HEK293T (cell line): ENCODE results near the gene TARBP2.

Experiments
- CTCF ChIA-PET: fragments of 350-600 bp; formaldehyde crosslinking; extraction: SDS; loops from one replicate; lab custom pipeline; 2021; ENCODE audit warnings: antibody characterized with exemption, inconsistent platforms; lab: Yijun Ruan, JAX
- POLR2A ChIA-PET: fragments of 350-600 bp; formaldehyde crosslinking; extraction: SDS; loops from one replicate; lab custom pipeline; 2020; ENCODE audit warnings: antibody characterized with exemption, inconsistent platforms; lab: Yijun Ruan, JAX
- DNase-seq: peaks from one replicate; pipeline ENCODE4 v3.0.0; 2012; ENCODE audit warnings: mixed read lengths; ENCODE audit errors: extremely low spot score
- ARNT ChIP-seq: fragments of 450-650 bp; IDR thresholded peaks from 2 replicates; pipeline ENCODE4 v1.6.1; 2017; ENCODE audit warnings: mild to moderate bottlenecking
- BHLHE40 ChIP-seq: fragments of 450-650 bp; IDR thresholded peaks from 2 replicates; pipeline ENCODE4 v1.6.1; 2016; ENCODE audit warnings: mild to moderate bottlenecking, moderate library complexity, borderline replicate concordance
- CTBP1 ChIP-seq: fragments of 450-650 bp; IDR thresholded peaks from 2 replicates; pipeline ENCODE4 v1.6.1; 2016; ENCODE audit warnings: borderline replicate concordance
- ELF4 ChIP-seq: fragments of 450-650 bp; IDR thresholded peaks from 2 replicates; pipeline ENCODE4 v1.6.1; 2017; ENCODE audit warnings: antibody characterized with exemption
- FOXA1 ChIP-seq: fragments of 450-650 bp; IDR thresholded peaks from 2 replicates; pipeline ENCODE4 v1.6.1; 2016; ENCODE audit warnings: mild to moderate bottlenecking
- FOXK2 ChIP-seq: fragments of 450-650 bp; IDR thresholded peaks from 2 replicates; pipeline ENCODE4 v1.6.1; 2016; ENCODE audit warnings: mild to moderate bottlenecking
- FOXM1 ChIP-seq: fragments of 450-650 bp; IDR thresholded peaks from 2 replicates; pipeline ENCODE4 v1.6.1; 2017; ENCODE audit warnings: mild to moderate bottlenecking, borderline replicate concordance
- HDGF ChIP-seq: fragments of 450-650 bp; IDR thresholded peaks from 2 replicates; pipeline ENCODE4 v1.6.1; 2017; ENCODE audit warnings: antibody characterized with exemption, borderline replicate concordance
- L3MBTL2 ChIP-seq: fragments of 450-650 bp; conservative IDR thresholded peaks from 2 replicates; pipeline ENCODE4 v1.6.1; 2016; ENCODE audit warnings: mild to moderate bottlenecking
- LEF1 ChIP-seq: fragments of 450-650 bp; IDR thresholded peaks from 2 replicates; pipeline ENCODE4 v1.6.1; 2017; ENCODE audit warnings: mild to moderate bottlenecking, borderline replicate concordance
- NFRKB ChIP-seq: fragments of 450-650 bp; IDR thresholded peaks from 2 replicates; pipeline ENCODE4 v1.6.1; 2016; ENCODE audit warnings: mild to moderate bottlenecking, moderate library complexity
- SP1 ChIP-seq: fragments of 450-650 bp; IDR thresholded peaks from 2 replicates; pipeline ENCODE4 v1.6.1; 2017
- SUZ12 ChIP-seq: fragments of 450-650 bp; IDR thresholded peaks from 2 replicates; pipeline ENCODE4 v1.6.1; 2016; ENCODE audit warnings: mild to moderate bottlenecking
- TARDBP ChIP-seq: fragments of 450-650 bp; IDR thresholded peaks from 2 replicates; pipeline ENCODE4 v1.6.1; 2016
- ZNF384 ChIP-seq: fragments of 450-650 bp; IDR thresholded peaks from 2 replicates; pipeline ENCODE4 v1.6.1; 2016
- TF ChIP-seq, protein P1 (sequence below): fragments of 450-650 bp; IDR thresholded peaks from 2 replicates; pipeline ENCODE4 v1.6.1; 2016

Gene TARBP2

DNA sequence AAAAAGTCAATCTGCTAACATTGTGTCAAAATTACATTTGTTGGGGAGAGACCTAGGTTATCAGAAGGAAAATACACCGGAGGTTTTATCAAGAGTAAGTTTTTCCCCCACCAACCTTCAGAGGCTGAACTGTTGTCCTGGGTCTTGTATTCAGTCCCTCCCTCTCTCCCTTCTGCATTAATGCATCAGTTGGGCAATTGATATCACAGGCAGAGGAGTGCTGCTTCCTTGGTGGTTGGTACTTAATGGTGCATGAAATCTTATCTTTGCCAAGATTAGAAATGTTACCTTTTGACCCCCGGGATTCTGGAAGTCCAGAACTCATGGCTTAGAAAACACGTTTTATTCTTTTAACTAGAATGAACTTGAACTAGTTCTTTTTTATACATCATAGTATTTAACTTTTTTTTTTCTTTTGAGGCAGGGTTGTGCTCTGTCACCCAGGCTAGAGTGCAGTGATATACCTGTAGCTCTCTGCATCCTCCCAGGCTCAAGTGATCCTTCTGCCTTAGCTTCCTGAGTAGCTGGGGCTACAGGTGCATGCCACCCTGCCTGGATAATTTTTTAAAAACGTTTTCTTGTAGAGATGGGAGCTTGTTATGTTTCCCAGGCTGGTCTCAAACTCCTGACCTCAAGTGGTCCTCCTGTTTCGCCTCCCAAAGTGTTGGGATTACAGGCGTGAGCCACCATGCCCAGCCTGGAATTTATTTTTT, 44.3 kb upstream of the TARBP2 start:
- ChIA-PET CTCF (no interaction called here), POLR2A (interaction anchor here (2.2 kb wide), 1 partner anchor 17 kb away, joined by 9 read pairs; no protein-coding TSS in a partner anchor)
- TF ChIP-seq ARNT (no peak), SP1 (no peak), SUZ12 (no peak), CTBP1 (no peak), FOXM1 (no peak), FOXA1 (no peak), L3MBTL2 (no peak), NFRKB (no peak), ZNF384 (no peak), BHLHE40 (no peak), HDGF (no peak), ELF4 (no peak), TARDBP (no peak), LEF1 (no peak)
- TF ChIP-seq, protein P1, sequence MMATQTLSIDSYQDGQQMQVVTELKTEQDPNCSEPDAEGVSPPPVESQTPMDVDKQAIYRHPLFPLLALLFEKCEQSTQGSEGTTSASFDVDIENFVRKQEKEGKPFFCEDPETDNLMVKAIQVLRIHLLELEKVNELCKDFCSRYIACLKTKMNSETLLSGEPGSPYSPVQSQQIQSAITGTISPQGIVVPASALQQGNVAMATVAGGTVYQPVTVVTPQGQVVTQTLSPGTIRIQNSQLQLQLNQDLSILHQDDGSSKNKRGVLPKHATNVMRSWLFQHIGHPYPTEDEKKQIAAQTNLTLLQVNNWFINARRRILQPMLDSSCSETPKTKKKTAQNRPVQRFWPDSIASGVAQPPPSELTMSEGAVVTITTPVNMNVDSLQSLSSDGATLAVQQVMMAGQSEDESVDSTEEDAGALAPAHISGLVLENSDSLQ: no peak
- DNase-seq: no peak

DNA sequence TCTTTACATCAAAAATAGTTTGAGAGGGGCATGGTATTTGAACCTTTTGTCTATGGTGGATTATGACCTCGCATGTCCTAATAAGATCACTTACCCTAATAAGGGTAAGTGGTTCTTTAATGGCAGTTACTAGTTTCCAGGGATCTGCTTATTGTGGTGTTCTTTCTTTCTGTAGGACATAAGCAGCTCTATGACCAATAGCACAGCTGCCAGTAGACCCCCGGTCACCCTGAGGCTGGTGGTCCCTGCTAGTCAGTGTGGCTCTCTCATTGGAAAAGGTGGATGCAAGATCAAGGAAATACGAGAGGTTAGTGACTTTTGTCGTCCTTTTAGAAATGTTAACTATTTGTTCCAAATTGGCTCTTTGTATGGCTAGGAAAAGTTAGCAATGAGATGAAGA, 42.0 kb upstream of the TARBP2 start:
- TF ChIP-seq TARDBP (no peak), FOXM1 (no peak), FOXK2 (no peak), BHLHE40 (no peak), CTBP1 (no peak), ZNF384 (no peak), ELF4 (no peak), ARNT (no peak), LEF1 (no peak), HDGF (no peak), L3MBTL2 (no peak), SP1 (no peak), FOXA1 (no peak), SUZ12 (no peak), NFRKB (no peak)
- TF ChIP-seq, protein P1: no peak
- DNase-seq: no peak
- POLR2A ChIA-PET: interaction anchor here (1.9 to 2.2 kb wide), 2 partner anchors 15 to 35 kb away, joined by 4 to 9 read pairs; no protein-coding TSS in a partner anchor
- CTCF ChIA-PET: no interaction called here

DNA sequence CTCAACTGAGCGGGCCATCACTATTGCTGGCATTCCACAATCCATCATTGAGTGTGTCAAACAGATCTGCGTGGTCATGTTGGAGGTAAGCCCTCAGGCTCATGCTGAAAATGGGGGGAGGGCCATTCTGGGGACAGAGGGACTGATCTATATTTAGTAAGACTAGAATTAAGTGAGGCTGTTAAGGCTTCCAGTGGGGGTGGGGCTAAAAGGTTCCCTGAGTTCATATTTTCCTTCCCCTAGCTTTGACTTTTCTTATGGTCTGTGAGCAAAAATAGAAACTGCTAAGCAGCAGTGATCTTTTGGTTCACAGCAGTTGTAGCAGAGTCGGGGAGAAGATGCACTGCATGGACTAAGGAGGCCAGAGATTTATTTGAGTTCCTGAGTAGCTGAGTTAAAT, 40.0 kb upstream of the TARBP2 start:
- TF ChIP-seq LEF1: no peak
- no peak for TF ChIP-seq FOXA1
- no peak for TF ChIP-seq SUZ12
- no peak for TF ChIP-seq BHLHE40
- TF ChIP-seq, protein P1: no peak
- TF ChIP-seq TARDBP: no peak
- no peak for TF ChIP-seq HDGF
- CTCF ChIA-PET: no interaction called here
- POLR2A ChIA-PET: no interaction called here
- no peak for DNase-seq

DNA sequence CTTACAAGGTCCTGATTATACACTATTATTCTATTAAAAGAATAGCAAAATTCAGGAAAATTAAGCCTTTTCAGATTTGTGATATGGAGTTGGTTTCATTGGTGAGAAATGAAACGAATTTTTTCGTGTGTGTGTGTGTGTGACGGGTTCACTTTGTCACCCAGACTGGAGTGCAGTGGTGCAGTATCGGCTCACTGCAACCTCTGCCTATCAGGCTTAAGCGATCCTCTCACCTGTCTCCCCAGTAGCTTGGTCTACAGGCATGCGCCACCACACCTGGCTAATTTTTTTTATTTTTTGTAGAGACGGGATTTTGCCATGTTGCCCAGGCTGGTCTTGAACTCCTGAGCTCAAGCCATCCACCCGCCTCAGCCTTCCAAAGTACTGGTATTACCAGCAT, 39.5 kb upstream of the TARBP2 start:
- POLR2A ChIA-PET: interaction anchor here (1.0 kb wide), 1 partner anchor 39 kb away, joined by 4 read pairs; the partner anchor contains the start of gene TARBP2
- CTCF ChIA-PET: no interaction called here
- no peak for DNase-seq
- no peak for TF ChIP-seq FOXM1
- TF ChIP-seq FOXA1: no peak
- TF ChIP-seq NFRKB: no peak
- no peak for TF ChIP-seq L3MBTL2
- TF ChIP-seq, protein P1: no peak
- TF ChIP-seq TARDBP: no peak
- TF ChIP-seq ELF4: no peak
- TF ChIP-seq FOXK2: no peak

DNA sequence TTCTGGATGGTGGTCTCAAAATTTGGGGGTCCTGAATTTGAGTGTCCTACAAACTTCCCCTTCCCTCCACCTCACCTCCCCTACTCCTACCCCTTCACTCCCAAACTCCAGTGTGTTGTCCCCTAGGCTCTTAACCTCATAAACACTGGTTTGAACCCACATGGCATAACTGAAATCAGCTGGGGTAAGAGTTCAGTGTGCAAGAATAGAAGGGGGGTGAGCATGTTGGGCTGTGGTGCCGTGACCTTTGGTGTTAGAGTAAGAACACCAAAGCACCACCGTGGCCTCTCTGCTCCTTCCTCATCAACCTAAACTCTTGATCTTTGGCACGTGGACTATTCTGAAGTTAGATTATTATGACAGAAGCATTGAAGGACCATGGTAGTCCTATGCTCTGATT, 38.1 kb upstream of the TARBP2 start:
- TF ChIP-seq ELF4 (no peak), CTBP1 (no peak), BHLHE40 (no peak), SUZ12 (no peak)
- no peak for DNase-seq
- ChIA-PET POLR2A (no interaction called here), CTCF (no interaction called here)

DNA sequence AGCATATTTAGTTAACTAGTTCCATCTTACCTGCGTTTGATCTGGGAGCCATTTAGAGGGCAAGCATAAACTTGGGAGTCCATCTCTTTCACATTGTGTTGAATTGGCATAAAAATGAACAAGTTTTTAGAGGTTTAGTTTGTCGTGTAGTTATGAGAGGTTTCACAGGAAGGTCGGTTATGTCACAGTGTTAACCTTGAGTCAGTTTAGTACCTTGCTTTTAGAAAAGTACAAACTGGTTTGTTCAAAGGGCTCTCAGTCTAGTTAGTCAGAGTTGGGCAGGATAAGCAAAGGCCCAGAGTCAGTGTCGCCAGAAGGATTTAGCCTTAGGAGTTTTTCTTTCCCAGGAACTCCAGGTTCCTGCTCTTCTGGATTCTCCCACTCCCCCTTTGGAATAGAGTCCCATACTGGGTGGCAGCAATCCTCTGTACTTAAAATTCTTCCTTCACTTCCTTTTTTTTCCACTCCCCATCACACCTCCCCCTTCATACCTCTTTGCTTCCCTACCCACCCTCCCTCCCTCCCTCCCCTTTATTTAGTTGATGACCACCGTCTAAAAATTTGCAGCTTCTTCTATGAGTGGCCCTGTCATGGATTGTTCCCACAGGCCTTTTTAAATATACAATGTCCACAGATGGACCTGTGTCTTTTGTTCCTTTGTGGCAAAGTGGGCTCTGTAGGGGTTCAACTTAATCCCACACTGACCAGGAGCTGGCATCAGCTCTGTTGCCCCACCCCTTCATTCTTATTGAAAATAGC, 37.1 kb upstream of the TARBP2 start:
- CTCF ChIA-PET: no interaction called here

More for the DNA sequence above, 37.1 kb upstream of the TARBP2 start:
- POLR2A ChIA-PET: interaction anchor here (0.8 to 1.6 kb wide), 2 partner anchors 9 kb away, joined by 3 to 5 read pairs; no protein-coding TSS in a partner anchor
- no peak for TF ChIP-seq LEF1
- no peak for TF ChIP-seq ELF4
- no peak for TF ChIP-seq L3MBTL2
- TF ChIP-seq, protein P1: no peak
- TF ChIP-seq BHLHE40: no peak
- TF ChIP-seq FOXK2: no peak
- no peak for TF ChIP-seq SUZ12
- TF ChIP-seq CTBP1: no peak
- no peak for TF ChIP-seq HDGF
- TF ChIP-seq FOXM1: no peak
- no peak for TF ChIP-seq TARDBP
- TF ChIP-seq NFRKB: no peak
- TF ChIP-seq ZNF384: no peak
- TF ChIP-seq ARNT: no peak
- no peak for TF ChIP-seq FOXA1
- no peak for TF ChIP-seq SP1
- DNase-seq: no peak
